ENCODE measurements around the gene DLGAP1.

GRCh38 chr18:3653851-3654441, 801.2 kb downstream of the DLGAP1 start:
- TF ChIP-seq CTCF (IDR thresholded peaks at IDR 0.05) (no peak), USF2 (IDR thresholded peaks at IDR 0.05; ENCODE audit: borderline replicate concordance, low read depth, low read length) (no peak), JUND (IDR thresholded peaks at IDR 0.05) (no peak), POLR2AphosphoS5 (IDR thresholded peaks at IDR 0.05; ENCODE audit: low read depth, low read length) (no peak)
